Left lobe of liver (tissue), 2 donors: ENCODE data around the gene XAB2. TPM values are rescaled to one million over a fixed set of nuclear protein-coding genes. Genes with fewer than 3 reads are reported as not detected.

ENCODE experiments used
- ATAC-seq: fragments of 200-7000 bp; cut with Tn5 transposase; one replicate; pipeline ENCODE4 v1.9.1; 2020; ENCODE audit warnings: mild to moderate bottlenecking, moderate library complexity
- DNase-seq: peaks from one replicate; pipeline ENCODE4 v3.0.0-alpha.2; 2020; ENCODE audit warnings: low spot score
- total RNA-seq: library from RNA; stranded (reverse); gene quantifications from one replicate; pipeline ENCODE4 v1.2.1, GENCODE V29; 2021
- donor health status: DM: no; HTN: no; CAD: no; lungs with moderate emphysema.
- donor health status: DM: no; HTN: yes; CAD: no.

XAB2 gene
- total RNA-seq = 21.2 TPM

DNA sequence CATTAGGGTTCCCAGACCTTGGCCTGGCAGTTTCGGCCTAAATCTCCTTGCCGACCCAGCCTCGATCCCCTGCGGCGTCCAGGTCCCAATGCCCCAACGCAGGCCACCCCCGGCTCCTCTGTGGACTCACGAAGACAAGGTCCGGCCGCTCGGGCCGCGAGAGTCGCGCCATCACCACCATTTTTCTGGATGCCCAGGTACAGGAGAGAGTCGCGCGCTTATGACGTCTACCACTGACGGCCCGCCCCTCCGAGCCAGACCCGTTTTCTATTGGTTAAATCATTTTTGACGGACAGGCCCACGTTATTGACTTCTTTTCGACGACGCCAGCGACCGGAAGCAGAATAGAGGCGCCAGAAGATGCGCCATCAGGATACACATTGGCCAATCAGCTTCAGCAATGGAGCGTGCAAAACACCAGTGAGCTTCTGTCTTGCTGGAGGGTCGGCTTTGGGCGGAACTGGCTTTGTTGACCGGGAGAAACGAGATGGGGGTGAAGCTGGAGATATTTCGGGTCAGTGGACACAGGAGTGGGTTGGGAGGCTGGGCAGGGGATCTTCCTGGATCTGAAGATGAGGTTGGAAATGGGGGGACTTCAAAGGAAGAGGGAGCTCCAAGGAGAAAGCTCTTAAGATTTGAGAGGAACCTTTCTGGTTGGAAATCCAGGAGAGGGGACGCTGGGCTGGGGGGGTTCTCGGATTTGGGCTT, at the start of gene XAB2, which contains the start of gene PET100:
XAB2 (minus strand) TSS at position 199 of the 708 bp plus-strand sequence; CDS start at position 181, 18 bp downstream.
PET100 (plus strand) TSS at position 447 of the 708 bp plus-strand sequence; CDS start at position 488, 41 bp downstream.
- ATAC-seq (peak; percentile 95), DNase-seq (peak; percentile 97)

DNA sequence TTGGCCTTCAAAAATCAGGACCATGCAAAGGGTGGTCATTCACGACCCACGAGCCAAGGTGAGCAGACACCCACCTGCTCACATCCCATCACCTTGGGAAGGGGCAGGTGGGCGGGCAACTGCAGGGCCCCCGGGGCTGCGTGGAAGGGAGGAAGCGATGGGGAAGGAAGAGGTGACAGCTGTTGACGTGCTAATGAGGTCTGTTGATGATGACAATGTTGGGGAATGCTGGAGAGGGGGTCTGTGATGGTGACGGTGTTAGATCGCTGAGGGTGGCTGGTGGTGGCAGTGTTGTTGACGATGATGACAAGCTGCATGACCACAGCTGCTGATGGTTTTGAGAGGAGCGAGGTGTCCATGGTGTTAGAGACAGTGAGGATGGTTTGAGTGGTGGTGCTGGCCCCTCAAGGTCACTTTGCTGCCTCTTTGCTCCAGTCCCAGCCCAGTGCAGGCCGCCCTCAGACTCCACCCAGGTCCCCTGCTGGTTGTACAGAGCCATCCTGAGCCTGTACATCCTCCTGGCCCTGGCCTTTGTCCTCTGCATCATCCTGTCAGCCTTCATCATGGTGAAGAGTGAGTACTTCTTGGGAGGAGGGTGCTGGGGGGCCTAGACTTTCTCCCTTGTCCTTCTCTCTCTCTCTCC, 48.4 kb upstream of the XAB2 start:
- ATAC-seq (no peak), DNase-seq (no peak)

DNA sequence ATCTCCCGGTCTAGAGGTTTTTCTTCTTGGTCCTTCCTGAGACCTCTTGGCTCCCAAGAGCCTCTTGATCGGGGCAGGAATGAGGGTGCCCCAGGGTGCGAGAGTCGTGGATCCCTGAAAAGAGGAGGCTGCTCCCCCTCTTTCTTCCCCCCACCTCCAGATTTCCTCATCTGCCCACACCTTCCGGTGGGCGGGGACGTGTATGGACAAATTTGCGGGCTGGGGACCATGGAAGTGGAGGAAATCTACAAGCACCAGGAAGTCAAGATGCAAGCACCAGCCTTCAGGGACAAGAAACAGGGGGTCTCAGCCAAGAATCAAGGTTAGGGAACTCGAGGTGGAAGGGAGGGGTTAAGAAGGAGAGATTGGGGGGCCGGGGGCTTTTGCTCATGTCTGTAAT, 47.5 kb upstream of the XAB2 start, which contains the start of gene MCEMP1:
MCEMP1 (plus strand) TSS at position 237 of the 400 bp plus-strand sequence; CDS start at position 268, 31 bp downstream.
- DNase-seq = no peak

DNA sequence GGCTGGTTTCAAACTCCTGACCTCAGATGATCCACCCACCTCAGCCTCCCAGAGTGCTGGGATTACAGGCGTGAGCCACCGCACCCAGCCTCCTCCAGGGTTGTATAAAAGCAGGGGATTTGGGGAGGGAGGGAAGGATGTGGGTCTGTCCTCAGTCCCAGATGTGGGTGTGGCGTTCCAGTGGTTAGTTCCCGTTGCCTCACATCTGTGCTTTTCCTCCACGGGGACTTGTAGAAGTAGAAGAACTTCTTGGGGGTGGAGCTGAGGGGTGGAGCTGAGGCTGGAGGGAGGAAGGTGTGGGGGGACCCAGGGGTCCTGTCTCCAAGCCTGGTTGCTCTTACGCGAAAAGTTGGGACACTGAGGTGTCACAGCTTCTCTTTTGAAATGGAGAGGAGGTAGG, 47.0 kb upstream of the XAB2 start:
- ATAC-seq (no peak), DNase-seq (no peak)

More for the DNA sequence above, 47.5 kb upstream of the XAB2 start, which contains the start of gene MCEMP1:
- ATAC-seq = no peak

DNA sequence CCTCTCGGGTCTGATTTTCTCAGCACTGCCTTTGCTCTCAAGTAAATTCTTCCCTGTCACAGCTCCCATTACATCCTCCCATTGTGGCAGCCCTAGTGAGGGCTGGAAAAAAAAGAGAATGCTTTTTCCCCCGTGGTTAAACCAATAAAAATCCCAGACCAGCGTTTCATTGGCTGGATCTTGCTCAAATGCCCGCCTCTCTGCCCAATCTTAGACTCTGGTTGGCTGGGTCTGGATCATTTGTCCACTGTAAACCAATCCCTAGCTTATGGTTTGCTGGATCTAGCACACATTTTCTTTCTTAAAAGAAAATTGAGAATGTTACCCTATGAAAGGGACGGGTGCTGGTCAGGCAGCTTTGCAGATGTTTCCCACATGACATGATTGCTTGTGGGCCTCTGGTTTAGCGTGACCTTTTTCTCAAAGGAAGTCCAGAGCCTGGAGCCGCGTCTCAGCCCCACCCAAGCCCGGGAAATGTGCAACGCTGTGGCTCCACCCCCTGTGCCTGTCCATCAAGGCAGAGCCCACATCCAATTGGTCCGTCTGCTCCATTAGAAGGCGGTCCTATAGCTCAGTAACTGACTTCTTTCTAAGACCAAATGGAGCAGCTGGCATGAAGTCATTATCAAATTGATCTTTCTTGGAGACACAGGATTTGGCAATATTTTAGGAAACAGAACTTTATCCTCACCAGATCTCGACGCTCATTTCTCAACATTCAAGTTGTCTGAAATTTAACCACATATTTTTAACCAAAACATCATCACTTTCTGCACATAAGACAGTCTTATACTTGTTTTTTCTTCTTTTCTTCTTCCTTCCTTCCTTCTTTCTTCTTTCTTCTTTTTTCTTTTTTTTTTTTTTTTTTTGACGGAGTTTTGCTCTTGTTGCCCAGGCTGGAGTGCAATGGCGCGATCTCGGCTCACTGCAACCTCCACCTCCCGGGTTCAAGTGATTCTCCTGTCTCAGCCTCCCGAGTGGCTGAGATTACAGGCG, 45.0 kb upstream of the XAB2 start:
- ATAC-seq (peak; percentile 83), DNase-seq (peak; percentile 59)

DNA sequence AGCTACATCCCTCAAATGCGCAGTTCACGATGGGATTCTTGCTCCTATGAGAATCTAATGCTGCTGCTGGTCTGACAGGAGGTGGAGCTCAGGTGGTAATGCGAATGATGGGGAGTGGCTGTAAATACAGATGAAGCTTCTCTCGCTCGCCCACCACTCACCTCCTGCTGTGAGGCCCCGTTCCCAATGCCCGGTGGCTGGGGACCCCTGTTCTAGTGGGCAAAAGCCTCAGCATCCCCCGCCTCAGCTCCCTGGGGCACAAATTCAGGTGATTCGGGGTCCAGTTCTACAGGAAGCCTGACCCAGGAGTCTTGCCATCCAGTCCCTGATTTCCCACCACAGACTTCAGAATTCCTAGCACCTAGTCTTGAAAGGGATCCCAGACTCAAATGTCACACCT, 43.2 kb upstream of the XAB2 start:
- ATAC-seq (no peak), DNase-seq (no peak)

DNA sequence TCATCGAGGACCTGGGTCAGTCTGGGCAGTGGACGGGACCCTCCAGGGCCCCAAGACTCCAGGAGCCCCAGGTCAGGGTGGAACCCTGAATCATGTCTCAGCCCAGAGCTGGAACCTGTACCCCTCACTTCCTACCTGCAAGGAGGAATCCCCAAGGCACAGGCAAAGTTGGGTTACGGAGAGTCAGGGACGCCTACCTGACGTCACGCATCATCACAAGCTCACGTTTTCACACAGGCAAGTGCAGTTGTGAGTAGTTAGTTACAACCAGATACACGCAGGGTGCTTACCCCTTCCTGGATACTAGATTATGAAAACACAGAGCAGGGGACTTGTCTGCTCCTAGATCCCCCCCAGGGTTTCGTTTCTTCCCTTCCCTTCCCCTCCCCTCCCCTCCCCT, 41.4 kb upstream of the XAB2 start:
- DNase-seq = no peak
- no peak for ATAC-seq

DNA sequence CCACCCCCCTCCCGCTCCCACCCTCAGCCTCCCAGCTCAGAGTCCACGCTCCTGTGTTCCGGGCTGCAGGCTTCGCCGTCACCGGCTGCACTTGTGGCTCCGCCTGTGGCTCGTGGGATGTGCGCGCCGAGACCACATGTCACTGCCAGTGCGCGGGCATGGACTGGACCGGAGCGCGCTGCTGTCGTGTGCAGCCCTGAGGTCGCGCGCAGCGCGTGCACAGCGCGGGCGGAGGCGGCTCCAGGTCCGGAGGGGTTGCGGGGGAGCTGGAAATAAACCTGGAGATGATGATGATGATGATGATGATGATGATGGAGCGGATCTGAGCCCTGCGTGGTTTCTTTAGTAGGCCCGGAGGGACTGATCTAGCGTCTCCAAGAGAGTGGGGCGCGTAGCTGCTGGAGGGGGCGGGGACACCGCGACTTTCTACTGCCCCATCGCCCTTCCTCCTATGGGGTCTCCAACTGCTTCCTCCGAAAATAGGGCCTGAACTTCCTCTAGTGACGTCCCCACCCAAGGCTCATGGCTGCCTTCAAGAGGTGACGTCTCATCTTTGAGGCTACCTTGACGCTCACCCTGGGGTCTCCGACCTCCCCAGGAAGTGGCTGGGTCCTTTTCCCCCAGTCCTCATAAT, 40.9 kb upstream of the XAB2 start:
- DNase-seq (no peak), ATAC-seq (no peak)

DNA sequence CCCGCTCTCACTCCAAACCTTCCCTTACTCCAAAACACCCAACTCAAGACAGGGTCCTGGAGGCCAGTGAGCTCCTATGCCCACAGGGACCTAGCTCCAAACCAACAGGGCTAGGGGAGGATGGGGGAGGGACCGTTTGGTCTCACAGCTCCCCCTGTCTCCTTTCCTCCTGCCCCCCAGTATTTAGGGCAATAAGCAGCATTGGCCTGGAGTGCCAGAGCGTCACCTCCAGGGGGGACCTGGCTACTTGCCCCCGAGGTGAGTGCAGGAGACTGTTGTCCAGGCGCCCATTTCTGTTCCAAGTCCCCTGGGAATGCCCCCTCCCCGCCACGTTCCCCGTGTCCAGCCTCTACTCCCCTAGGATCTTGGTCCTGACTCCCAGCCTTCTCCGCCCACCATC, 40.3 kb upstream of the XAB2 start:
- no peak for DNase-seq
- no peak for ATAC-seq

DNA sequence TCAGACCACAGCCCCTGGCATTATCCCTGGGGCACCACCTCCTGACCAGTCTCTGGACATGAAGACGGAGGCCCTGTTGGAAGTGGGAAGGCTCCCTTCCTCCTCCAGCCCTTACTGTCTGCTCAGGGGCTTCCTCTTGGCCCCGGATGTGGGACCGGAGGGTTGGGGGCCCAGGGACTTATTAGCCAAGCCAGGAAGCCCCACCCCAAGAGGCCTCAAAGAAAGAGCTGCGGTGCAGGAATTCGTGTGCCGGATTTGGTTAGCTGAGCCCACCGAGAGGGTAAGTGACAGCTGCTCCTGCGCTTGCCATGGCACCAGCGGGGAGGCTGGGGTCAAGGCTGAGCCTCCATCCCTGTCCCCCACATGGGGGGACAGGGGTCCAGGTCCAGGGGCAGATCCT, 39.5 kb upstream of the XAB2 start, which contains the start of gene RETN:
RETN (plus strand) TSS at position 208 of the 400 bp plus-strand sequence. CDS start 278 bp downstream, outside the sequence.
- ATAC-seq (no peak), DNase-seq (no peak)

DNA sequence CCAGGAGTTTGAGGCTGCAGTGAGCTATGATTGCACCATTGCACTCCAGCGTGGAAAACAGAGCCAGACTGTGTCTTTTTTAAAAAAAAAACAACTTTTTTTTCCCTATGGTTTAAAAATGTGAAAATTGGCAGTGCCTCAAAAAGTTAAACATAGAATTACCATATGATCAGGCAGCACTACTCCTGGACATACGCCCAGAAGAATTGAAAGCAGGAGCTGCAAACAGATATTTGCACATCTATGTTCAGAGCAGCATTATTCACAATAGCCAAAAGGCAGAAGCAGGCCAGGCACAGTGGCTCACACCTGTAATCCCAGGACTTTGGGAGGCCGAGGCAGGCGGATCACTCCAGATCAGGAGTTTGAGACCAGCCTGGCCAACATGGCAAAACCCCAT, 35.7 kb upstream of the XAB2 start:
- DNase-seq (no peak), ATAC-seq (no peak)

DNA sequence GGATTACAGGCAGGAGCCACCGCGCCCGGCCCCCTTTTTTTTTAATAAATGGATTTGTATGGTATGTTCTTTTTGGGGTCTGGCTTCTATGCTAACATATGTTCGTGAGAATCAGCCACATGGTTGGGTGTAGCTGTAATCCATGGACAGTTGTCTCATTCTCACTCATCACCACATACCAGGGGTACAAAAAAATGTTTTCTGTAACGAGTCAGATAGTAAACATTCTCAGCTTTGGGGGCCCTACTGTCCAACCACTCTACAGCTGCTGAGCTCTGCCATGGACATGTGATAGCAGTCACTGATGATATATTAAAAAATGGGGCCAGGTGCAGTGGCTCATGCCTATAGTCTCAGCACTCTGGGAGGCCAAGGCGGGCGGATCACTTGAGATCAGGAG, 34.4 kb upstream of the XAB2 start:
- ATAC-seq (no peak), DNase-seq (no peak)

DNA sequence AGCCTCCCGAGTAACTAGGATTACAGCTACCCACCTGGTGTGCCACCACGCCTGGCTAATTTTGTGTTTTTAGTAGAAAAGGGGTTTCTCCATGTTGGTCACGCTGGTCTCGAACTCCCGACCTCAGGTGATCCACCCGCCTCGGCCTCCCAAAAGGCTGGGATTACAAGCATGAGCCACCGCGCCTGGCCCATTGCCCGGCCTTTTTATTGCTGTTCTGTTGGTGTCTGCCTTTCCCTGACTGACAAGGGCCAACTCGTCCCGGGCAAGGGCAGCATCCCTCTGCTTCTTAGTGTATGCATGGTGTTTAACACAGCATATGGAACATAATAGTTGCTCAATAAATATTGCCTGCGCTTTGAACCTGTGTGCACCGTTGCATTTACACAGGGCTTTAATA, 33.3 kb upstream of the XAB2 start:
- ATAC-seq = no peak

DNA sequence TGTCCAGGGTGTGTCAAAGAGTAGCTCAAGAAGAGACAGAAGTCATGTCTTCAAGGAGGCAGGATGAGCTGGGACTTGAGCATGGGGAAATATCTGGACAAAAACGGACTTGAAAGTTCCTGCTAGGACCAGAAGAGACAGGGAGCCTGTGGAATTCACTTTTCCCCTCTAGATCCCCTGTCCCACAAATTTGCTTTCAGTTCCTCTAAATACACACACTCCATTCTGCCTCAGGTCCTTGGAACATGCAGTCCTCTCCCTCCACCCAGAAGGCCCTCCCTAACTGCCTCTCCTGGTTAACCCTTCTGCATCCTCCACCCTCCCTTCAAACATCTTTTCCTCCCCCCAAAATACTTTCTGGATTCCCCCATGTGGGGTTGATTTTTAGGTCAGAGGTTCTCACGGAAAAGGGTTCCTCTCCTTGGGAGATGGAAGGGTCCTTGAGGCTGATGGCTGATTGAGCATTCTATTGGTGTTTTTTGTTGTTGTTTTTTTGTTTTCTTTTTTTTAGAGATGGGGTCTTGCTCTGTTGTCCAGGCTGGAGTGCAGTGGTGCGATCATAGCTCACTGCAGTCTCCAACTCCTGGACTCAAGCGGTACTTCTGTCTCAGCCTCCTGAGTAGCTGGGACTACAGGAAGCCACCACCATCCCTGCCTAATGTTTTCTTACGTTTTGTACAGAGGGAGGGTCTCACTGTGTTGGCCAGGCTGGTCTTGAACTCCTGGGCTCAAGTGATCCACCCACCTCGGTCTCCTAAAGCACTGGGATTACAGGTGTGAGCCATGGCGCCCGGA, 32.6 kb upstream of the XAB2 start:
- ATAC-seq = no peak

More for the DNA sequence above, 33.3 kb upstream of the XAB2 start:
- DNase-seq = no peak

DNA sequence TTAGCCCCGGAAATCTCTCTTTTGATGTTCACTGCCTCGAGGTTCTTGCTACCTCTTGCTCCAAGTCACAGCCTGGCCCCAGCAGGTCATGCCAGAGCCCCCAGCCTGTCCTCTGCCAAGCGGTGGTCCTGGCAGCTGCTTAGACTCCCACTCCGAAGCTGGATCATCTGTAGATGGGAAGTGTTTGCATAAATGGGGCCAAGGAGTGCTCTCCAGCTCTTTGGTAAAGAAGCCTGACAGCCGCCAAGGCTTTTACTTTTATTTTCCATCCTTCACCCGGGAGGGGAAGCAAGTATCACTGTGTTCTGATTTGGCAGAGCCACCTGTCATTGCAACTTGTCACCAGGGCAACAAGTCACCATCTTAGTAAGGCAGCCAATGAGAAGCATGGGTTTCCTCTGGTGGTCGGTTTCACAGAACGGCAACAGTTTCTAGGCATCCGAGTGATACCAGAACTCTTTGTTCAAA, 28.9 kb upstream of the XAB2 start:
- DNase-seq (no peak), ATAC-seq (no peak)

More for the DNA sequence above, 32.6 kb upstream of the XAB2 start:
- no peak for DNase-seq

DNA sequence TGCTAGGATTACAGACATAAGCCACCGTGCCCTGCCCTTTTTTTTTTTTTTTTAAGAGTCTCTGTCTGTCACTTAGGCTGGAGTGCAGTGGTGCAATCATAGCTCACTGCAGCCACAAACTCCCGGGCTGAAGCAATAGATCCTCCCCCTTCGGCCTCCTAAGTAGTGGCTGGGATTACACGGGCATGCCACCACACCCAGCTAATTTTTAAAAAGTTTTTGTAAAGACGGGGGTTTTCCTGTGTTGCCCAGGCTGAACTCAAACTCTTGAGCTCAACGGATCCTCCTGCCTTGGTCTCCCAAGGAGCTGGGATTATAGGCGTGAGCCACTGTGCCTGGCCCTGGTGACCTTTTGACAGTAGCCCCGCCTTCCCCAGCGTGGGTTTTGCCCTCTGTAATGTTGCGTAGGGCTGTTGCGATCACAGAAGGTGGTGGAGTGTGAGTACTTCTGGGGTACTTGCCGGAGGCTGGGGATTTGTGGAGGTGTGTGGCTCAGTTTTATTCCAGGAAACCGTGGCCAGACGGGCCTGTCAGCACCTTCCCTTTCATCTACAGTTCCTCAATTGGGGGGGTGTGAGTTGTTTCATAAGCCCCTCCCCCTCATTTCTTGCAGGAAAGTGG, 27.9 kb upstream of the XAB2 start:
- DNase-seq (peak; percentile 48), ATAC-seq (peak; percentile 78)

DNA sequence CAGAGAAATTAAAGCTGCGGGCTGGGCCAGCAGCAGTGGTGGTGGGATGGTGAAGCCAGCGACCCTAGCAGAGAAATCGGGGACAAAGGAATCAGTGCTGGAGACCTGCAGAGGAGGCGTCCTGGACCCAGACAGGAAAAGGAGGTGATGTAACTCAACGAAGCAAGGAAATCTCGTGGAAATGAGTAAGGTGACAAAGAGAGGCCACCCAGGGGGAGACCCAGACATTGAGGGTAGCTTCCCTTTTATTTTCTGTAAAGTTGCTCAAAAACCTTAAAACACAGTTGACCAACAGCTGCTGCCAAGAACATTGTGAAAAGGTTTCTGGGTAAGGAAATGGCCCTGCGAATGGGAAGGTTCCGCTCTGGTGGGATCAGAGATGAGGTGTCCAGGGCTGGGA, 26.2 kb upstream of the XAB2 start:
- ATAC-seq (no peak), DNase-seq (no peak)

DNA sequence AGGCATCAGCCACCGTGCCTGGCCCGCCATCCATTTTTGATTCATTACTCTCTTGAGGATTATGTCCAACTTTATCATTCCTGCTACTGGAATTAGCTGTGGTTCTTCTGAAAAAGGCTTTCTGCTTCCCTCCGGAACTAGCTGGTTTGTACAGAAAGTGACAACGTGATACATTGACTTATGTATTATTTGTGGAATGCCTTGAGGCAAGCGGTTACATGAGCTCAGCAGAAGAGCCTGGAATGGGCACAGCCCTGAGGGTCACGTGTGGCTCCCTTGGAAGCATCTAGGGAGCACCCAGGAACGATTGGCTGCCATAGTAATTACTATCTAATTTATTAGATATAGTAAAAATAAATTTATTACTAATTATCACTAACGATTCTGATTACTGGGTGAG, 25.1 kb upstream of the XAB2 start:
- no peak for DNase-seq
- ATAC-seq = no peak

DNA sequence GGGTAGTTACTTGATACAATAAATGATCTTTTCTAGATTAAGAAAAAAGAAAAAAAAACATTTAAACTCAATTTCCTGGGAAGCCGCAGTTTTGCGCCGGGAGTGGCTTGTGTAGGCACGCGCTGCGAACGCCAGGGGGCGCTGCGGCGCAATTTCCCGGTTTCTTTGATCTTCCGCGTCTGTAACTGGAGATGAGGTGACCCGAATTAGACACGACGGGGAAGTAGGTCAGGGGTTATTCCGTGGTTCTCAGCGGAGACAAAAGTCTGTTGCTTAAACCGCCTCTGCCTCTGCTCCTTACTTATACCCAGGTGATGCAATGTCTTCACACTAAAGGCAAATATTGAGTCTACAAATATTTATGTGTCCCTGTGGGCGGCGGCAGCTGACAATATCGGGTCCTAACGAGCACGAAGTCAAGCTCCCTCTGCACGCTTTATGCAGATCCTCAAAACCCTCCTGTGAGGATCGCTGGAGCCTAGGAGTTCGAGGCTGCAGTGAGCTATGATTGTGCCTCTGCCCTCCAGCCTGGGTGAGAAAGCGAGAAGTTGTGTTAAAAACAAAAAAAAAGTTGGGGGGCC, 22.8 kb upstream of the XAB2 start:
- DNase-seq = peak; percentile 89
- peak; percentile 95 for ATAC-seq
